Measurements from ENCODE around the gene ISG20.
A peak's percentile ranks its signal among the peaks of the same experiment; 100 is the strongest.
"Not testable (repeated sequence)": the region's sequence is repeated elsewhere in the genome, so short reads cannot be mapped to it uniquely, and the experiment has no call there.

The ISG20 gene

DNA sequence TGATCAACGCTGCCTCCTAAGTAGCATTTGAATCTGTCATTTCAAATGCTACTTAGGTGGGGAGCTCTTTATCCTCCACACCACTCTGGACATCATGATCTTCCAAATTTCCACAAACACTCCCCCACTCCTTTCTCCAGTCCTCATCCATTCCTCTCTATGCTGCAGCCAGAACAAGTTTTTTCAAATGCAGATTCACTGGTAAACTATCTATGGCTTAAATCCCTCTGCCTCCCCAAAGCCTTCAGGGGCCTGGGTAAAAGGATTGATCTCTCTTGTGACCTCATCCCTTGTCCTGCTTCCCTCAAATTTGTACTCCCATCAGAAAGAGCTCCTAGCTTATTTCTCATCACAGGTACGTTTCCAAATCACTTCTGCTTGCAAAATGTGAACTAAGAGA lies 19.0 kb upstream of the ISG20 start:
- no peak for DNase-seq

GRCh38 chr15:88620995-88621772 lies 17.6 kb upstream of the ISG20 start, which contains the start of gene AEN:
Gene AEN, plus strand, starts transcription at chr15:88621340. Its CDS starts 4,870 bp downstream, at chr15:88626210.
- peak; percentile 91 for DNase-seq

DNA sequence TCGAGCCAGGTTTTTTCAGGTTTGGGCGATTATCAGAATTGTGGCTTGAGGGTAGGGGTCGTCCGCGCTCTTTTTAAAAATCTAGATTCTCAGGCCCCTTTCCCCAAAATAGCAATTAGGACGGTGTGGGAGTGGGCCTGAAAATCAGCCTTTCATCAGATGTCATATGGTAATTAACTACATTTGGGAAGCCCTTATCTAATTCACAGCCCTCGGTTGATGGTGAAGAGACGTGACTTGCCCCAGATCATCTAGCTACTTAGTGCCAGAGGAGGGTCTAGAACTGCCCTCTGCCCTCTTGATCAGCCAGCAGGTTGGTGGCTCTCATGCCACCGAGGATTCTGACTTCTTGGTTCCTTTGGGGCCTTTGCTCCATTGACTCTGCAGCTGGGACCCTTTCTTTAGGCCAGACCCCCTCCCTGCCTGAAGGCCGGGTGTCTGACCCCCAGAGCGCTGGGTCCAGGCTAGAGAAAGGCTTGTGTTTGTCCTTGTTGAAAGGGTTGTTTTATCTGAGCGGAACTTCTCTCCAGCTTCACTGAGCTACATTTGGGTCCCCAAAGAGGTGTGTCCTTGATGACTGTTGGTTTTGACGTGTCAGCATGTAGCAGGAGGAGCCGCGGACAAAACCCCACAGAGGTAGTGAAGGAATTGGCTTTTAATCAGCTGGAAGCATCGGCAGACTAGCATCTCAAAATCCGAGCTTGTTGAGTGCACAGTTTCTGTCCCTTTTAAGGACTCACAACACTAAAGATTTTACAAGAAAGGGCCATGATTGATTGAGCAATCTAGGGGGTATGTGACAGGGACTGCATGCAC lies 16.8 kb upstream of the ISG20 start:
- no peak for DNase-seq

DNA sequence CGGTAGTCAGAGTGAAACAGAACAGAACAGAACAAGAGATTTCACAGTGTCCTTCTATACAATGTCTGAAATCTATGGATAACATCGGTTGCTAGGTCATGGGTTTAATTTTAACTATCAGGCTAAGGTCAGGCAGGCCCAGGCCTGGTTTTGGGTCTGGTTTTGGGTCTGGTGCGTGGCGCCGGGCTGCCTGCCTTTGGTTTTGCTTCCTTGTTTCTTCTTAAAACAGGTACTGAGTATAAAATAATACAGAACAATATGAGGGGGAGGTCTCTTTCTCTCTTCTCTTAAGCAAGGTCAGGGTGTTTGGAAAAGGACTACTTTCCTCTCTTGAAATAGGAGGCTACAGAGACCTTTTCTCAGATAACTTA lies 16.2 kb upstream of the ISG20 start:
- no peak for DNase-seq

- no peak for DNase-seq
These were observed 15.8 kb upstream of the ISG20 start for GRCh38 chr15:88623061-88623460.

DNA sequence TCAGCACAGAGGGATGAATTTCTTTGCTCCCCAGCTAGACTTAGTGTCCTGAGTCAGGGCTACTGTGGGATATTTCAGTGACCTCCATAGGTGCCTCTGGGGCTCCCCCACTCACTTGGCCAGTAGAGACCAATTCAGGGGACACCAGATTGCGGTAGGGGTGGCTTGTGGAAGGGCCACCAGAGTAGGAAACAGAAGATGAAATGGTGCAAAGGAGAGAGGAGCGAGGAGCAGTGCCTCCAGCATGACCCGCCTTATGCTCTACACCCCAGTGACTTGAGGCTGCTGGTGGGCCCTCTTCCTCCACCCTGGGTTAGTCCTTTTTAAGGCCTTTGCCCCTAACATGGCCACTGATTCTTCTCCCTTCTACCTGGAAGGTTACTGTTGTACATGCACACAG lies 15.2 kb upstream of the ISG20 start:
- no peak for DNase-seq

GRCh38 chr15:88624156-88624970 lies 14.5 kb upstream of the ISG20 start:
- DNase-seq = no peak

DNA sequence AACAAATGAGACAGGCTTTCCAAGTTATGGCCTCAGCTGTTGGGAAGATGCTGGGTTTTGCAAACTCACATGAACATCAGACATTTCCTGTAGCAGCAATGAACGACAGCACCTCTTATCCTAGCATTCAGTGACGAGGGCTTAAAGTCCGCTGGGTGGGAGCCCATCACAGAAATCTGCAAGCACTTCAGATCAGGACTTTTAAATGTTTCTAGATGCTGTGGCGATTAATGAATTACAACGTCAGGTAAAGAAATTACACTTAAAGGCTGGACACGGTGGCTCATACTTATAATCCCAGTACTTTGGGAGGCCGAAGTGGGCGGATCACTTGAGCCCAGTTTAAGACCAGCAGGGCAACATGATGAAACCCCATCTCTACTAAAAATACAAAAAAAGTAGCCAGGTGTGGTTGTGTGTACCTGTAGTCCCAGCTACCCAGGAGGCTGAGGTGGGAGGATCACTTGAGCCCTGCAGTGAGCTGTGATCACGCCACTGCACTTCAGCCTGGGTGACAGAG lies 13.8 kb upstream of the ISG20 start:
- no peak for DNase-seq

DNA sequence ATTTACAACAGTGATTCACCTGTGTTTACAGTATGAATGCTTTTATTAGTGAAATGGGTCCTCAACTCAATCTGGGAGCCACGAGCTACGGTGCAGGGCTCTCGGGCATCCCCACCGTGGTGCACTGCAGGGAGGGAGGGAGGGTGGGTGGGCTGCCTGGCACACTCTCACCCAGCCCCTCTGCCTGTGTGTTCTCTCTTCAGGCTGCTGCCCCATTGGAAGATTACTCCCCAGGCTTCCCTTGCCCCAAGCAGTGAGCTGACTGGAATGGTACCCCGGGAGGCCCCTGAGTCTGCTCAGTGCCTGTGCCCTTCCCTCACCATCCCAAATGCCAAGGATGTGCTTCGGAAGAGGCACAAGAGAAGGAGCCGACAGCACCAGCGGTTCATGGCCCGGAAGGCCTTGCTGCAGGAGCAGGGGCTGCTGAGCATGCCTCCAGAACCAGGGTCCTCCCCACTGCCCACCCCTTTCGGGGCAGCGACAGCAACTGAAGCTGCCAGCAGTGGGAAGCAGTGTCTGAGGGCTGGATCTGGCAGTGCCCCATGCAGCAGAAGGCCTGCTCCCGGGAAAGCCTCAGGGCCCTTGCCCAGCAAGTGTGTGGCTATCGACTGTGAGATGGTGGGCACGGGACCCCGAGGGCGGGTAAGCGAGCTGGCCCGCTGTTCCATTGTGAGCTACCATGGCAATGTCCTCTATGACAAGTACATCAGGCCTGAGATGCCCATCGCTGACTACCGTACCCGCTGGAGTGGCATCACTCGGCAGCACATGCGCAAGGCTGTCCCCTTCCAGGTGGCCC lies 12.7 kb upstream of the ISG20 start:
- no peak for DNase-seq

DNA sequence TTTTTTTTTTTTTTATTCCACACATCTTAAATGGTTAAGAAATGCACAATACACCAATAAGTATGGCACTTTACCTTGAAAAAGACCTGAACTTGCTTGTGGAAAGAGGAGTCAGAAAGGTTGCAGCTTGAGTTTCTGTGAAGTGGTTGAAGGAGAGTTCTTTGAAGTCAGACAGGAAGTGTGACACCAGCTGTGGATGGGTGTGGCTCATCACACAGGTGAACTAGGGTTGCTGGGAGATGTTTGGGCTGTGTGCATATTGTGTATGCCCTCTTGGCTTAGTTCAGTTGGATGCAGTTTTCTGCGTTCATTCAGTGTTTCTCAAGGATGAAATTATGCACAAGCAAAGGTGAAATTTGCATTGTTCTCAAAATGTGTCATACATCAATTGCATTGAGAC lies 11.4 kb upstream of the ISG20 start:
- DNase-seq = no peak

DNA sequence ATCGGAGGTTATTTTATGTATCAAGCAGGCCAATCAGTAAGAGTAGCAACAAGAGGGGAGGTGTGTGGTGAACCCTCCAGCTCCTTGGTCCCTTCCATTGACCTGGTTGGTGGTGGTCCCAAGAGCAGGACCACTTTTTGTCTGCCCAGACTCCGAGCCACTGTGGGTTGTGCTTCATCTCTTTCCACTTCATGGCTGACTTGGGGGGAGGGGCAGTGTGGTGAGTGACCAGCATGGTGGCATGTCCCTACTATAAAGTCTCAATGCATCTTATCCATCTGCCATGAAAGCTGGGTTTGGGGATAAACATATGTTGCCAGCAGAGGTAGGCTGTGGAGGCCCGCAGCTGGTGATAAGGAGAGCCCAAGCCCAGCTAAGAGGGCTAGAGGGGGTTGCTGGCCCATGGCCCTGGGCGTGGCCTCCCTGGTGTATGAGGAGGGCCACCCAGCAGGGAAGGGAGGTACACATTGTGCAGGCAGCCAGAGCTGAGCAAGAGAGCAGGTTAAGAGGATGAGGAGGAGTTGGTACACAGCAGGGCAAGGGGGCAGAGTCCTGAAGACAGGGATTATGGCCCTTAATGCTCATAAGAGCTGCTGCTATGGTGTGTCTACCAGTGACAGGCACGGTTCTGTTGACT lies 10.7 kb upstream of the ISG20 start:
- DNase-seq = no peak

- no peak for DNase-seq
These were observed 9.7 kb upstream of the ISG20 start for GRCh38 chr15:88629071-88629470.

DNA sequence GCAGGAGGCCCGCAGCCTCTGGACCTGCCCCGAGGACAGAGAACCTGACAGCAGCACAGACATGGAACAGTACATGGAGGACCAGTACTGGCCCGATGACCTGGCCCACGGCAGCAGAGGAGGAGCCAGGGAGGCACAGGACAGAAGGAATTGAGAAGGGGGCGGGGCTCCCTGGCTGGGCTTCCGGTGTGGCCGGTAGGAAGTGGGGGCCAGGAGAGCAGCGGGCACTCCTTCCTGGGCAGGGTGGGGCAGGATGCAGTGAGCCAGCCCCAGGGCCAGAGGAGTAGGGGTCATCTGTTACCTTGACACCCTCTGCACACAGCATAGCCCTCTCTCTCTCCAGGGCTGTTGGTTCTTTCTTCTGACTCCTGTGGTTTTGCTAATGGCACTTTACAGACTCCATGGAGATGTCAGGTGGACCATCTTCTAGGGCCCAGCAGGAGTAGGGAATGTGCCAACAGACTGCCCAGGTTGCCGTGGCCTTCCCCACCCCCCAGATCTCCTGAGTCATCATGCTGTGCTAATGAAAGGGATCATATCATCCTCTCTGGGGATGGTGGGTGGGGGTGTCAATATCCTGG lies 8.6 kb upstream of the ISG20 start:
- no peak for DNase-seq

DNA sequence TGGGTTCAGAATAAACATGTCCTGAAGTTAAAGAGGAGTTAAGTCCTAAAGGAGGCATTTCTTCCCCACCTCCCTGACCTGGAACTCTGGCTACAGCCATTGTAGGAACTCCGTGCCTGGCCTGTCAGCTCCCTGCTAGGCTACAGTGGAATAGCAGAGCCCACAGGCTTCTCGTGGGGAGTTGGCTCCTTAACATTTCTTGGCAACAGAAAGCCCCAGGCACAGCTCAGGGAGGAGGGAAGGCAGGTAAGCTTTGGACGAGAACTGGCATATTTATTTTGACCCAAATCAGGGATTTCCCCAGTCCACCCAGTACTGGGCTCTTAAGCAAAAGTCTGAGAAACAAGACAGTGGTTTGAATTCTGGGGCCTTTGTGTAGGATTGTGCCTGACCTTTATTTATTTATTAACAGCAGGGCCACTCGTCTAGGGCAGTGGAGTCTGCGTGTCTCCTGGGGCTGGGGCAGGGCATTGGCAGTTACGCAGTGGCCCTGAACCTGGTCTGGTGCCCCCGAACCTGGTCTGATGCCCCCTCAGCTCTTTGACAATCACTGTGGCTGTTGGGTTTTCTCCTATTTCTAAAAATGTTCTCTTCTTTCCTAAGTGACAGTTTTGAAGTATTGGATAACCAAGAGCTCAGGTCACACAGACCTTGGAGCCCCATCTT lies 7.9 kb upstream of the ISG20 start:
- no peak for DNase-seq

GRCh38 chr15:88631464-88632028 lies 7.3 kb upstream of the ISG20 start:
- DNase-seq = no peak

- not testable (repeated sequence) for DNase-seq
These were observed 6.0 kb upstream of the ISG20 start for GRCh38 chr15:88632797-88633196.

- DNase-seq = no peak
These were observed 4.4 kb upstream of the ISG20 start for GRCh38 chr15:88634449-88634848.

DNA sequence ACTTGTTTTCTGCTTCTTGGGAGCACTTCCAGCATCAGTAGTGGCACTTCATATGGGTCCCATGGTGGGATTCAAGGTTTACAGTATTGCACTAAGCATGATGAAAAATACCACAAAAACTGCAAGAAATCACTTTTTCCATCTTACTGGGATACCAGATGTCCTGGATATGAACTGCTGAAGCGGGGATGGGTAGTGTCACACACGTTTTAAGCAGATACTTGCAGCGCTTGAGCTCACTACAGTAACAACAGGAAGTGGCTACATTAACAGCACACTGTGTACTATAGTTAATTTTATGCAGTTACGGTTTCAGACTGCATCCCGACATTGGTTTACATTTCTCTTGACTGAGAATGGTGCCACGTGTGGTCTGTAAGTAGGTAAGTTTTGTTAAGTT lies 3.5 kb upstream of the ISG20 start:
- no peak for DNase-seq

DNA sequence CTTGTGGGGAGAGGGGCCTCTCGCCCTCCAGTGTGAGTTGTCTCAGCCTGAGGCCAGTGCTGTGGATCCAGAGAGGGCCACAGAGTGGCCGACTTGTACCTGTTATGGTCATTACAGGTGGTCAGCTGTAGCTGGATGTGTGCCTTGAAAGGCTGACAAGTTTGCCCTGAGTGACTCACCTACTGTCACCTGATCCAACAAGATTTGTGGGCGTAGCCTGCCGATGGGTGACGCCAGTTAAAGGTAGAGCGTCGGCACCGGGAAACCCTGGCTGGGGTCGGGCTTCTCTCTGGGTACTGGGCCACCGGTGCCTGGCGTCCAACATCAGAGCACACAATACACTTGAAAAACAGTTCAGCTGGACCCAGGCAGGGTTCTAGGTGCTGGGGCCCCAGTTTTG lies 2.8 kb upstream of the ISG20 start:
- DNase-seq = no peak

DNA sequence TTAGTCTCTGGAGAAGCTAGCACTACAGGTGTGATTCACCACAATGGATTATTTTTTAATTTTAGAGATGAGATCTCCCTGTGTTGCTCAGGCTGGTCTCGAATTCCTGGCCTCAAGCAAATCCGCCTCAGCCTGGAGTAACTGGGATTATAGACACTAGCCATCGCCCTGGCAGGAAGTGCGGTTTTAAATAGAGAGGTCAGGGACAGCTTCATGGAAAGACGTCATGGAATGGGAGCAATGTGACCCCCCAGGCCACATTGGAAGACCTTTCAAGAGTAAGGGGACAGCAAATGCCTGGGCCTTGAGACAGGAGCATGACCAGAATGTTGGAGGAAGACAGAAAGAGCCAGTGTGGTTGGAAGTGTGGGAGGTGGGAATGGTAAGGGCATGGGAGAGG lies 2.2 kb upstream of the ISG20 start:
- DNase-seq = no peak

DNA sequence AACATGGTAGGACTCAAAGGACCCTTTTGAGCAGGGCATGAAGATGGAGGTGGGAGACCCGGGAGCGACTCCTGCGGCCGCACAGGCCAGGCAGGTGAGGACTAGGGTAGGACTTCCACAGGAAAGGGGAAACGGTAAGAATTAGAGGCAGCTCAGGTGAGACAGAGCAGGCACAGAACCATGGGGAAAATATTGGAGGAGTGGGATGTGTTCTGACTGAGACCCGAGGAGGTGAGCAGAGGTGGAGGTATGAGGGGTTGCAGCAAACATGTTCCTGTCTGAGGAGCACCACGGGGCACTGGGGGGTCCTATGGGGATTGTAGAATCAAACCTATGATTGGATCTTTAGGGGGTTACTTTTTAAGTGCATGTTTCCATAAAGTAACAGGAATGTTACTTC lies 1.4 kb upstream of the ISG20 start:
- no peak for DNase-seq
